Retinal pigment epithelial cell (primary cell): ENCODE results near the gene PCMT1.
"Not testable (repeated sequence)": the region's sequence is repeated elsewhere in the genome, so short reads cannot be mapped to it uniquely, and the experiment has no call there.

ENCODE experiments used
- DNase-seq: peaks from one replicate; pipeline ENCODE4 v3.0.0-alpha.2; 2010; ENCODE audit warnings: low read depth
- H3K4me3 ChIP-seq: 2 replicates; pipeline ENCODE4 v1.5.1; 2011; ENCODE audit warnings: mild to moderate bottlenecking, low read length, control low read depth, moderate library complexity
- TF ChIP-seq, protein P1 (sequence below): conservative IDR thresholded peaks from 2 replicates; pipeline ENCODE4 v1.5.1; 2011; ENCODE audit warnings: low read depth, low read length, control low read depth, inconsistent platforms

Gene PCMT1

DNA sequence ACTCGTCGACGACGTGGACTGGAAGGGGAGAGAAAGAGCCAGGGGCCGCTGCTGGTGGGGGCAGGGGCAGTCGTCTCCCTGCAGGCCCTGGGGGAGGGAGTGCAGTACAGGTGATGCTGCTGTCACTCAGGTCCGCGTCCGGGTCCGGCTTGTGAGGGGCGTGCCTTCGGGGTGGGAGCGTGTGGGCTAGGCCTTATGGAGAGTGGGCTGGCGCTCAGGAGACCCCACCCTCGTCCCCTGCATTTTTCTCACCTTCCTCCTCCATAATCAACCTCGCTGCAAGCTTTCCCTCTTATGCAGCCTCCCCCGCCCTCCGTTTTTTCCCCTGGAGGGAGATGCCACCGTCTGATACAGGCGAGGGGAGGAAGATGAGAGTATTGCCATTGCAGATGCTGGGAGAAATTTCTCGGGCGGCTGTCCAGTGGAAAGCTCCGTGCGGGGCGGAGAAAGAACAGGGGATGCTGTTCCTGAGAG is 632 bp downstream of the PCMT1 start:
- H3K4me3 ChIP-seq: peak overlapping the region; percentile 93
- TF ChIP-seq, protein P1, sequence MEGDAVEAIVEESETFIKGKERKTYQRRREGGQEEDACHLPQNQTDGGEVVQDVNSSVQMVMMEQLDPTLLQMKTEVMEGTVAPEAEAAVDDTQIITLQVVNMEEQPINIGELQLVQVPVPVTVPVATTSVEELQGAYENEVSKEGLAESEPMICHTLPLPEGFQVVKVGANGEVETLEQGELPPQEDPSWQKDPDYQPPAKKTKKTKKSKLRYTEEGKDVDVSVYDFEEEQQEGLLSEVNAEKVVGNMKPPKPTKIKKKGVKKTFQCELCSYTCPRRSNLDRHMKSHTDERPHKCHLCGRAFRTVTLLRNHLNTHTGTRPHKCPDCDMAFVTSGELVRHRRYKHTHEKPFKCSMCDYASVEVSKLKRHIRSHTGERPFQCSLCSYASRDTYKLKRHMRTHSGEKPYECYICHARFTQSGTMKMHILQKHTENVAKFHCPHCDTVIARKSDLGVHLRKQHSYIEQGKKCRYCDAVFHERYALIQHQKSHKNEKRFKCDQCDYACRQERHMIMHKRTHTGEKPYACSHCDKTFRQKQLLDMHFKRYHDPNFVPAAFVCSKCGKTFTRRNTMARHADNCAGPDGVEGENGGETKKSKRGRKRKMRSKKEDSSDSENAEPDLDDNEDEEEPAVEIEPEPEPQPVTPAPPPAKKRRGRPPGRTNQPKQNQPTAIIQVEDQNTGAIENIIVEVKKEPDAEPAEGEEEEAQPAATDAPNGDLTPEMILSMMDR: no peak
- DNase-seq: peak; percentile 10

DNA sequence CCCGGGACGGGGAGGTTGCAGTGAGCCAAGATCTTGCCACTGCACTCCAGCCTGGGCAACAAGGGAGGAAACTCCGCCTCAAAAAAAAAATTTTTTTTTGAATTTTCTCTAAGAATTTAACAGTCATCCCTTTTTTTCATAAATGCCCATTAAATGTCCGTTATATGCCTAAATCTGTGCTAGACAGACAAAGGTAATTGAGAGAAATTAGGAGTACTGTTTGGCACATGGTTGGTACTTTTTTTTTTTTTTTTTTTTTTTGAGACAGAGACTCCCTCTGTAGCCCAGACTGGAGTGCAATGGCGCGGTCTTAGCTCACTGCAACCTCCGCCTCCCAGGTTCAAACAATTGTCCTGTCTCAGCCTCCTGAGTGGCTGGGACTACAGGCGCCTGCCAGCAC is 1.7 kb downstream of the PCMT1 start:
- DNase-seq: no peak
- H3K4me3 ChIP-seq: no peak overlapping the region
- TF ChIP-seq, protein P1: no peak

DNA sequence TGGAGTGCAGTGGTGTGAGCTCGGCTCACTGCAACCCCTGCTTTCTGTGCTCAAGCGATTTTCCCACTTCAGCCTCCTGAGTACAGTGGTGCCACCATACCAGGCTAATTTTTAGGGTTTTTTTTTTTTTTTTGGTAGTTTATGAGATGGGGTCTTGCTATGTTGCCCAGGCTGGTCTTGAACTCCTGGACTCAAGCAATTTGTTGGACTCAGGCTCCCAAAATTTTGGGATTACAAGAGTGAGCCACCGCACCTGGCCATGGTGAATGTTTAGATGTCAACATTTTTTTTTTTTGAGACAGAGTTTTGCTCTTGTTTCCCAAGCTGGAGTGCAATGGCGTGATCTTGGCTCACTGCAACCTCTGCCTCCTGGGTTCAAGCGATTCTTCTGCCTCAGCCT is 2.4 kb downstream of the PCMT1 start:
- DNase-seq, H3K4me3 ChIP-seq: not testable (repeated sequence)

DNA sequence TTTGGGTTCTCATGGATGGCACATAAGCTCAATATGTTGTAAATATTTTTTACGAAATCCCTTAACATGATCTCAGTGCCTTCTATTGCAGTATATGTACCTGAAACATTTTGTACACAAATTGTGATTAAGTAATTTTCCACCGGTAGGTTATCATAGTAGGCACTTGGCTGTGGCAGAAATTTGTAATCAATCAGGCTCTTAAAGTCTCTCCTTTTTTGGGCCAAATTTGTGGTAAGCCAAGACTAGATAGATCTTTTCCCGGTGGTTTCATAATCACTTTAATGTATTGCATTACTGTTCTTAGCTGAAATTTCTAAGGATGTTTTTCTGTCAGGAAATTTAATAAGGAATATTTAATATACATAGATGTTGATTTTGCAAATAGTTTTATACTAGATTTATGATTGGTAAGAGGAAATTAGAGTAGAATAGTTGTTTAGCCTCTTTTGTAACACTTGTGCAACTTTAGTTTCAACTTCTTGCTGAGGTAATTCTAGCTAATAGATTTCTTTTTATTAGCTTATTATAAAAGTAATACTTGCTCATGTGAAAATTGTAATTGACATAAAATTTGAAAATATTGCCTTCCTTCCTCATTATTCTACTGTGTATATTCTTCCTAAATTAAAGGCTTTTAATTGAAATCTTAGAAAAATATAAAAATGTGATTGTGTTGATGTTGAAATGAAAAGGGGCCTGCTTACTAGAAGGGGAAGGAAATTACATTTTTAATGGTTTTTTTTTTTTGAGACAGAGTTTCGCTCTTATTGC is 3.2 kb downstream of the PCMT1 start:
- no peak overlapping the region for H3K4me3 ChIP-seq
- no peak for DNase-seq
- TF ChIP-seq, protein P1: no peak

DNA sequence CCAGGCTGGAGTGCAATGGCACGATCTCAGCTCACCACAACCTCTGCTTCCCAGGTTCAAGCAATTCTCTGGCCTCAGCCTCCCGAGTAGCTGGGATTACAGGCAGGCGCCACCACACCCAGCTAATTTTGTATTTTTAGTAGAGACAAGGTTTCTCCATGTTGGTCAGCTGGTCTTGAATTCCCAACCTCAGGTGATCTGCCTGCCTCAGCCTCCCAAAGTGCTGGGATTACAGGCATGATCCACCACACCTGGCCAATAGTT is 3.8 kb downstream of the PCMT1 start:
- H3K4me3 ChIP-seq, DNase-seq: not testable (repeated sequence)

- DNase-seq: no peak
- no peak overlapping the region for H3K4me3 ChIP-seq
- TF ChIP-seq, protein P1: no peak
Measured at GRCh38 chr6:149754548-149754947, 5.0 kb downstream of the PCMT1 start.

- H3K4me3 ChIP-seq: no peak overlapping the region
- TF ChIP-seq, protein P1: no peak
Measured at GRCh38 chr6:149755300-149756260, 6.0 kb downstream of the PCMT1 start.

DNA sequence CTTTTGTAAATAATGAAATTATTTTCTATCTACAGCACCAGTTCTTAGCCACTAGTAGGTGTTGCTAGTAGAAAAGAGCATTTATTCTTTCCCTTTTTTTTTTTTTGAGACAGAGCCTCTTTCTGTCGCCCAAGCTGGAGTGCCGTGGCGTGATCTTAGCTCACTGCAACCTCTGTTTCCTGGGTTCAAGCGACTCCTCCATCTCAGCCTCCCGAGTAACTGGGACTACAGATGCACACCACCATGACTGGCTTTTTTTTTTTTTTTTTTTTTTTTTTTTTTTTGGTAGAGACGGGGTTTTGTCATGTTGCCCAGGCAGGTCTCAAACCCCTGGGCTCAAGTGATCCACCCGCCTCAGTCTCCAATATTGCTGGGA is 6.7 kb downstream of the PCMT1 start:
- H3K4me3 ChIP-seq: no peak overlapping the region
- no peak for DNase-seq
- TF ChIP-seq, protein P1: no peak

More at GRCh38 chr6:149755300-149756260, 6.0 kb downstream of the PCMT1 start:
- DNase-seq: no peak
